GM23338 (cell line): ENCODE measurements around the gene ATAD1. TPM values are rescaled to one million over a fixed set of nuclear protein-coding genes. Genes with fewer than 3 reads are reported as not detected.

Source experiments
- polyA plus RNA-seq: library from polyadenylated mRNA; unstranded; fragments of >200 nt; fragmentation: Nextera tagmentation; extraction: Ambion mirVana; gene quantifications from 2 replicates; pipeline ENCODE4 v1.2.1, GENCODE V29; 2016
- small RNA-seq: library from RNA; depleted of rRNA; stranded (forward); fragments of <200 nt; gene quantifications from one replicate; pipeline ENCODE3, GENCODE V24; 2014; ENCODE audit warnings: low replicate concordance
- total RNA-seq: library from RNA; depleted of rRNA; stranded (reverse); fragments of >200 nt; shearing (Covaris generic); gene quantifications from 2 replicates; pipeline ENCODE4 v1.2.3, GENCODE V29; 2014; rRNA removed

ATAD1 gene
- total and polyA plus RNA-seq, 2 experiments from 2014 or later, result 30.3 to 49.6 TPM

Small RNAs within 50 kb of the gene (small RNA-seq; reads per million reads assigned to genes)
- gene RN7SL78P, result not detected

Other genes starting within 250 kb of the ATAD1 start
- 17.1 and 19.6 TPM in 2 replicates for gene PAPSS2, start 158.3 kb downstream of the ATAD1 start, total RNA-seq
- 12.9 and 13.2 TPM in 2 replicates for gene PAPSS2, start 158.3 kb downstream of the ATAD1 start, polyA plus RNA-seq
- gene KLLN, start 45.3 kb upstream of the ATAD1 start, total RNA-seq, result 0.24 and 0.62 TPM in 2 replicates
- gene KLLN, start 45.3 kb upstream of the ATAD1 start, polyA plus RNA-seq, result 0.29 and 0.35 TPM in 2 replicates
- 50.0 and 64.0 TPM in 2 replicates for gene PTEN, start 45.4 kb upstream of the ATAD1 start, total RNA-seq
- gene PTEN, start 45.4 kb upstream of the ATAD1 start, polyA plus RNA-seq, result 20.8 and 23.4 TPM in 2 replicates